K562 (cell line): ENCODE measurements around the gene CFAP97D2. TPM values are rescaled to one million over a fixed set of nuclear protein-coding genes. Genes with fewer than 3 reads are reported as not detected.

Source experiments
- ASH1L ChIP-seq: fragments of 450-650 bp; IDR thresholded peaks from 2 replicates; pipeline ENCODE4 v1.6.1; 2018; ENCODE audit warnings: borderline replicate concordance, mild to moderate bottlenecking, low read depth; ENCODE audit not compliant: partially characterized antibody
- CBX2 ChIP-seq: fragments of 200-600 bp; sonication (generic); IDR thresholded peaks from one replicate; pipeline ENCODE4 v1.6.1; 2012; ENCODE audit warnings: mild to moderate bottlenecking, low read length, inconsistent platforms; ENCODE audit not compliant: insufficient read depth, poor library complexity, severe bottlenecking
- E2F3 ChIP-seq: fragments of 250-450 bp; sonication (Bioruptor Pico); IDR thresholded peaks from 2 replicates; pipeline ENCODE4 v1.4.0; 2020; ENCODE audit warnings: mild to moderate bottlenecking
- MTF1 ChIP-seq: fragments of 250-450 bp; sonication (Bioruptor Pico); IDR thresholded peaks from 2 replicates; pipeline ENCODE4 v1.9.0; 2021; ENCODE audit warnings: moderate library complexity, mild to moderate bottlenecking, inconsistent platforms, borderline replicate concordance
- NFE2L1 ChIP-seq: fragments of 450-650 bp; IDR thresholded peaks from 2 replicates; pipeline ENCODE4 v1.6.1; 2016; ENCODE audit warnings: missing genetic modification characterization, low read depth, mild to moderate bottlenecking, missing compliant biosample characterization, moderate library complexity, borderline replicate concordance
- POLR2AphosphoS5 ChIP-seq: IDR thresholded peaks from 2 replicates; pipeline ENCODE4 v1.6.1; 2011; ENCODE audit warnings: mild to moderate bottlenecking, low read depth, low read length, moderate library complexity; ENCODE audit not compliant: control insufficient read depth, insufficient read depth
- RNF2 ChIP-seq: sonication (generic); IDR thresholded peaks from 2 replicates; pipeline ENCODE4 v1.6.1; 2016
- ZHX1 ChIP-seq: fragments of 150-350 bp; conservative IDR thresholded peaks from 2 replicates; pipeline ENCODE4 v1.6.1; 2014; ENCODE audit warnings: low read length
- ZKSCAN3 ChIP-seq: fragments of 250-450 bp; sonication (Bioruptor Pico); IDR thresholded peaks from 2 replicates; pipeline ENCODE4 v1.4.0; 2020
- ZNF175 ChIP-seq: fragments of 200-800 bp; sonication (Bioruptor generic); IDR thresholded peaks from 2 replicates; pipeline ENCODE4 v1.6.1; 2016; ENCODE audit warnings: low read depth, mild to moderate bottlenecking, missing genetic modification characterization, missing compliant biosample characterization
- ZNF217 ChIP-seq: sonication (generic); formaldehyde crosslinking; IDR thresholded peaks from 2 replicates; pipeline ENCODE4 v1.8.0; 2022; ENCODE audit warnings: mild to moderate bottlenecking, missing genetic modification reagents
- ZNF561 ChIP-seq: fragments of 450-650 bp; formaldehyde crosslinking; conservative IDR thresholded peaks from 2 replicates; pipeline ENCODE4 v1.4.0; 2020; ENCODE audit warnings: mild to moderate bottlenecking, moderate library complexity
- ZNF764 ChIP-seq: fragments of 250-450 bp; sonication (Bioruptor Pico); IDR thresholded peaks from 2 replicates; pipeline ENCODE4 v1.4.0; 2020; ENCODE audit warnings: low read depth, mild to moderate bottlenecking, moderate library complexity
- polyA plus RNA-seq, 8 experiments: library from polyadenylated mRNA; depleted of rRNA in 4 of 8; stranded (reverse) in 5 of 8; unstranded in 3 of 8; fragments of >200 nt; fragmentation: Nextera tagmentation in 2 of 8; fragmentation: Illumina TruSeq in 1 of 8; extraction: Ambion mirVana in 2 of 8; extraction: Trizol in 1 of 8; gene quantifications; 2 replicates each; pipeline versions ENCODE4 v1.2.1 to v1.2.3, GENCODE V29; 2011 to 2014; ENCODE audit warnings: inconsistent platforms in 1 of 8, missing spikeins in 1 of 8
- total RNA-seq, 7 experiments: library from RNA; depleted of rRNA in 6 of 7; stranded (reverse); fragments of >200 nt in 6 of 7; fragmentation: Illumina TruSeq in 2 of 7; extraction: Trizol in 2 of 7; gene quantifications; 2 replicates each; pipeline versions ENCODE4 v1.2.1 to v1.2.3, GENCODE V29; 2011 to 2021; ENCODE audit warnings: low replicate concordance in 1 of 7

The CFAP97D2 gene
- total and polyA plus RNA-seq, 9 of the 15 experiments (the other 6 are each of a cell fraction or from before 2014, with no cell fraction given): not detected

GRCh38 chr13:114241918-114242317 is 62.9 kb downstream of the CFAP97D2 start (continued):
- no peak for TF ChIP-seq ZNF175
- TF ChIP-seq RNF2: no peak
- TF ChIP-seq ZKSCAN3 (CRISPR knock-in tag): no peak
- no peak for TF ChIP-seq ZNF217 (CRISPR knock-in tag)
- TF ChIP-seq ZHX1: no peak
- no peak for TF ChIP-seq POLR2AphosphoS5
- TF ChIP-seq NFE2L1 (tag): peak; percentile 46
- no peak for TF ChIP-seq ZNF764
- TF ChIP-seq E2F3: no peak
- no peak for TF ChIP-seq ASH1L
- no peak for TF ChIP-seq CBX2
- TF ChIP-seq MTF1 (CRISPR knock-in tag): no peak
- no peak for TF ChIP-seq ZNF561 (CRISPR knock-in tag)
